ENCODE results near the gene PLSCR4.

PLSCR4 gene

DNA sequence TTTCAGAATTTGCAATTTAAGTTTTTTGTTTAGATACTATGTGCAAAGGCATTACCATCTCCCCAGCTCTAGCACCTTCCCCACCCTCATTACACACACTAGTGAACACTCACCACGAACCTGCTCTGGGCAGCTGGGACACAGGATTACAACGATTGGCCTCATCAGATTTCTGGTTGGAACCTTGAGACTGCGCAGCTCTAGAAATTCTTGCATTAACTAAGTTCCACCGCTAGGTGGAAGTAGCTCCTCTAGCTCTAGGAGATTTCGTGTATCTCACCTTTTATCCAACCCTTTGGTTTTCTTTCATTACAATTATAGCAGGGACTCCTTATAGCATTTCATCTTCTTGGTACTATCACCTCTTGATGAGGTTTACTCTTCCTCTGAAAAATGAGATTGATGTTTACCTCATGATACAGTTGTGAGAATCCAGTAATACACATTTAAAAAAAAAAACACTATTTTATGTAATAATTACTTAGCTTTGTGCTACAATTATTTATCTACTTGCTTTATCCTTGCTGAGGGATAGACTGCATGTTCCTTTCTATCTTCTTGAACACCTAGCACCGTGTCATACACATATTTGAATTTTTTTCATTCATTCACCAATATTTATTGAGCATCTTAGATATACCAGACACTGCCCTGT, 61.3 kb downstream of the PLSCR4 start:
- peak; percentile 42 for DNase-seq

DNA sequence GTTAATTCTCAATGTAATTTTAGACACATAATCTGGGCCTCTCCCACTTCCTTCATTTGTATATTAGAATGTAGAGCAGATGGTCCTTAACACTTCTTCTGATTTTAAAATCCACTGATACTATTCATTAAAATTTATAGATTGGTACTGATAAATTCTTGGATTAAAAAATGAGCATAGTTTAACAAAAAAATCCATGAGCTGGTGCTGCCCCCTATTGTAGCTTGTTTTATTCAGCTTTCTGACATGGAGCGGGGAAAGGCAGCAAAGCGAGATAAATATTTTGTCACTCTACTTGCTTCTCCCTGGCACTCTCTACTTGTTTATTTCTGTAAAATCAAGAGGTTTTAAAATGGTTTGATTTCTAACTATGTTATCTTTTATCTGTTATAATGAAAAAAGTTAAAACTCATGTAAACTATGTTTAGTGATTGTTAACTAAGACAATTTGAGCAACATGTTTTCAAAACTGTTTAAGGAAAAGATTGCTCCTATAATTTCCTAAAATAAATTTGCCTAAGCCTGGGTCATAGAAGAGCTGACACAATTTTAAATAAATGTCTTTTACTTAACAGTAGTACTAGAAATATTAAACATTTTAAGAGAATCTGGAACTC, 63.5 kb downstream of the PLSCR4 start:
- no peak for DNase-seq

DNA sequence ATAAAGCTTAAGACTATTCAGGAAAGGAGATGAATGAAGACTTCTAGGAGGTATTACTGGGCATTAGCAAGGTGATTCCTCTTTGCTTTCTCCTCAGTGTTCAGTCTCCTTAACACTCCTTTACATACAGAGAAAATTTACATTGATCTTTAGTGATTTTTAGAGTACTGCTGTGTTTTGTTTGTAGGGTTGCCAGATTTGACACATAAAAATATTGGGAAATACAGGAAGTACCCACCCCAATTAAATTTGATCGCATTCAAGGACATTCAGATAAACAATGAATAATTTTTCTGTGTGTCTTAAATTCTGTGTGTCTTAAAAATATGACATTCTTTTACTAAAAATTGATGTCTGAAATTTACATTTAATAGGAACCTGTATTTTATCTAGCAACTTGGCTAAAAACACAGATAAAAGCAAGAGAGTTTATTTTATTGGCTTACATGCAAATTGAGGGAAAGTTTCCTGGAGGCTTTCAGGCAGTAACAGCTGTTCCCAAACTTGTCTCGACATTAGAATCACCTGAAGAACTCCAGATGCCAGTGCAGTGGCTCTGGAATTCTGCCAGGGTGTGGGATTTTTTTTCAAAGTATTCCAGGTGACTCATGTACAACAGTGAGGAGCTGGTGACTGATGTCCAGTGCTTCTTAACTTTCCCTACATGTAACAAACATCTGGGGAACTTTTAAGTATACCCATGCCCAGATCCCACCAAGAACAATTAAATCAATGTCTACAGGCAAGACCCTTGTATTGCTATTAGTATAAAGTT, 66.5 kb downstream of the PLSCR4 start:
- DNase-seq: no peak

- no peak for DNase-seq
These were observed 69.7 kb downstream of the PLSCR4 start for GRCh38 chr3:146181216-146181615.

DNA sequence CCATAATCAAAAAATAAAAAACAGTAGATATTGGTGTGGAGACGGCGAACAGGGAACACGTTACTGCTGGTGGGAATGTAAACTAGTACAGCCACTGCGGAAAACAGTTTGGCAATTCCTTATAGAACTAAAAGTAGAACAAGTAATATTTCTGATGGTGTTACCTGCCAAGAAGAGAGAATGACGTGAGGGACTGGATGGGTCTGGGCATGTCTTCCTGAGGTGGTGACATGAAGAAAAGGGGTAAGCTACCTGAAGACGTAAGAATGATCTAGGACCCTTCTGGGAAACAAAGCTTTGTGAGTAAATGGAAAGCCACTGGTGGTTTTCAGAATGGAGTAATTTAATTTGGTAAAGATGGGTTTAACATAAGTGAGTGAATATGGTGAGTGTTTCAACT, 70.5 kb downstream of the PLSCR4 start:
- no peak for DNase-seq

GRCh38 chr3:146178006-146178689, 72.8 kb downstream of the PLSCR4 start:
- DNase-seq: no peak

- DNase-seq: no peak
These were observed 73.4 kb downstream of the PLSCR4 start for GRCh38 chr3:146177519-146177918.

DNA sequence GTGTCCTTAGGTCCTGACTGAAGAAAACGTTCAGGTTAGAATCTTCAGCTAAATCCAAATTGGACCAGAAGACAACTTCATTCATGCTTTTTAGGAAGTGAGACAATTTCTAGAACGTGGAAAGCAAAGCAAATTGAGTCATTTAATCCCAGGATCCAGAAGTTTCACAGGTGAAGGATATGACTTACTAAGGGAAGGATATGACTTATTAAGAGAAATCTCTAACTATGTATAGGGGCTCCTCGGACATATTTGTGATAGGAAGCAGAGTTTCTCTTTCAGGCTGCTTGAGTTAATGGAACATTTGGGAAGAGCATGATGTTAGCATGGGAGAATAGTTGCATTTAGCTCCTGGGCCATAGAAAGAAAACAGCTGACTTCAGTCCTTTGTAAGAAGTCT, 73.8 kb downstream of the PLSCR4 start:
- no peak for DNase-seq

DNA sequence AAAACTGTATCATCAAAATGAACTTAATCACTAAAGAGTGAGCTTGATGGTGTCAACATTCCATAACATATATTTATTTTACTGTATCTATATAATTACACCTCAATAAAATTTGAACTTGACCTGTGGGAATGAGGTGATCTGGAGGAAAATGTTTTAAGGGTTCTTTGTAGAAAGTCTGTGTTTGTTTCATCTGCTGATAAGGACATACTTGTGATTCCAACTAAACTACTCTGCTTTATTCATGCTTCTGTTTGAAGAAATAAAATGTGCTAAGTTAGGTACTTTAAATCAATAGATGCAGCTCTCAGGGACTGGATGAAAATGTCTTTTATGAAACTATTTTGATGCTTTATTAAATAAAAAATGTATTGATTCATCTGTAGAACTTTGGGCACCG, 78.3 kb downstream of the PLSCR4 start:
- no peak for DNase-seq

DNA sequence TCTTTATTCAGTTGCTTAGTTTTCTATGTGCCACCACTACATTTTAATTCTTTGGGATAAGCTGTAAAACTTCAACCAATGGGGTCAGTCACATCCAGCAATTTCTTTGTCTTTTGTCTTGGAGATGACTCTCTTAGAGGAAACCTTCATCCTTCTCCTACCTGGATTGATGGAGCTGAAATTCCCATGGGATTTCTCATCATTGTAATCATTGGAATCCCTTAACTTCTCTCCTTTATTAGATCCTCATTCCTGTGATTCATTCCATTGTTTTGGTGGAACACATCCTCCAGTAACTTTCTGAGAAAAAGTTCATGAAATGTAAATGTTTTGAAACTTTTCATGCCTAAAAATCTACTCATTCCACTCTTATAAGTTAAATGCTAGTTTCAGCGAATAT, 80.3 kb downstream of the PLSCR4 start:
- no peak for DNase-seq

GRCh38 chr3:146169891-146170290, 81.0 kb downstream of the PLSCR4 start:
- DNase-seq: no peak

- no peak for DNase-seq
These were observed 84.1 kb downstream of the PLSCR4 start for GRCh38 chr3:146166826-146167225.

DNA sequence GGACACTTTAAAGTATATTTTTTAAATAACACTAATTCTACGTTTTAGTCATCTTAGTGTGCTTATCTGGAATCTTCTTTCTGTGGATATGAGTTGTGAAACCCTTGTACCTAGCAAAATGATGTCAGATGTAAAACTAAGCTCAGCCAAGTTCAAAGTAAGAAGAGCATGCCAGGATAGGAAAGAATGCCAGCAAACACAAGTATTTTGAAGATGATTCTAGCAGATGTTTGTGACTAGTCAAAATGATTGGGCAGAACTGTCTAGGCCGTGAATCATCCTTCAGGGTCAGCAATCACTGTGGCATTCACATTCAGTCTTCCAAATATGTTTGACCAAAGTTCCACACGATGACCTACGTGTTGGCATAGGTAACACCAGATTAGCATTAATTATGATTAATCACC, 84.5 kb downstream of the PLSCR4 start:
- no peak for DNase-seq

GRCh38 chr3:146165877-146166276, 85.0 kb downstream of the PLSCR4 start:
- DNase-seq: no peak

- no peak for DNase-seq
These were observed 85.7 kb downstream of the PLSCR4 start for GRCh38 chr3:146164971-146165769.

DNA sequence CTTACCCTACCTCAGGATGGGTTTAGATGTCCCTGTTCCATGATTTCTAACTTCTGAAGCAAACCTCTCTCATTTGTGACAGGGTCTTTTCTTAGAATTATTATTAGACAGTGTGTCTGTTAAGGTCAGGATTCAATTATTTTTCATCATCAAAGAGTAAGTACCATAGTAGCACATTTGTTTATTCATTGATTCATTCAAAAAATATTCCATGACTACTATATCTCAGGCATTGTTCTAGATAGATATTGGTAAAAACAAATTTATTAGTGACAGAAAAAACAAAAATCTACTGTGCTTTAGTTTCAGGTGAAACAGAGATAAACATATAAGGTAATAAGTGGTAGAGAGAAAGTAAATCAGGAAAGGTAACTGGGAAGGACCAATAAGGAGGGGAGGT, 86.4 kb downstream of the PLSCR4 start:
- no peak for DNase-seq

DNA sequence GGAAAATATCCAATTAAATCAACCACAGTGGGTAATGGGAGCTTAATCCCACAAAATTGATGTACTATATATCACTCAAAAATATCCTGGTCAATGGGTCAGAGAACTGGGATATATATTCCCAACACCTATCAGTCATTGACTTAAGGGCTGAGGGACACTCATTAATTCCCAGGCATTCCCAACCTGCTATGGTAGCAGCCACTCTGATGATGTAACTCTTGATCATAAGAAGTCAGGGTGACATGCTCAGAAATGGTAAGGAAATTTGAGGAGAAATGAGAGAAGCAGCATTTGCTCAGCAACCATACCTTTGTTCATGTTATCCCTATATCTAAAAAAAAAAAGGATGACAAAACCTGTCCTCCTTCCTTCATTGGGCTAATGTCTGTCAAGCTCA, 86.8 kb downstream of the PLSCR4 start:
- no peak for DNase-seq

GRCh38 chr3:146163584-146163983, 87.3 kb downstream of the PLSCR4 start:
- no peak for DNase-seq

GRCh38 chr3:146162561-146162960, 88.3 kb downstream of the PLSCR4 start:
- no peak for DNase-seq

GRCh38 chr3:146161663-146162002, 89.3 kb downstream of the PLSCR4 start:
- no peak for DNase-seq

DNA sequence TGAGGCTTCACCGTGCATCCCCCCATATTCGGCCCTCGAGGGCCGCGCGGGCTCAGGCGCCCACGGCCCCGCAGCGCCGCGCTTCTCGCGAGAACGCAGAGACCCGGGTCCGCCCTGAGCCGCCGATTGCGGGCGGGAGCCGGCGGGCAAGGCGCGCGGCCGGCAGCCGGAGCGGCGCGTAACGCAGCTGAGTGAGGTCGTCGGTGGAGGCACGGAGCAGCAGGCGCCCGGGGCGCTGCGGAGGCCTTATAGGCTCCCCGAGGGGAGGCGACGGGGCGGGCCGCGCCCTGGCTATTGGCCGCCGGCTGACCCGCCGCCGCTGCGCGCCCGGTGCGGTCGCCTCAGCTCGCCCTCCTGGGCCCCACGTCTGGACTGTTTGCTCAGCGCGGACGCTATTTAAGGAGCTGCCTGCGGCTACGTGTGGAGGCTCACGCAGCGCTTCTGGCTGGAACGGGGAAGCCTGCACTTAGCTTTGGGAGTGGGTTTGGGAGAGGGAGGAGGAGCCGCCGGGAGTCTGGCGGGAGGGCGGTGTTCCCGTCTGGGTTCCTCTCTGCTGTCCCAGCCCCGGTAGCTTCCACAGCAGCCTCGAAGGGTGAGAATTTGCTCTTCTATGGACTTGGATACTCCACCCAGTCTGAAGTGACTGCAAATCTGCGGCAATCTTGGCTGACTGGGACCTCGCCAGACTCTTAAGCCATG, 89.8 kb downstream of the PLSCR4 start, which contains the start of gene PLOD2:
PLOD2 (minus strand) TSS at position 221 of the 699 bp plus-strand sequence; CDS start at position 26, 195 bp downstream.
- DNase-seq: no peak

DNA sequence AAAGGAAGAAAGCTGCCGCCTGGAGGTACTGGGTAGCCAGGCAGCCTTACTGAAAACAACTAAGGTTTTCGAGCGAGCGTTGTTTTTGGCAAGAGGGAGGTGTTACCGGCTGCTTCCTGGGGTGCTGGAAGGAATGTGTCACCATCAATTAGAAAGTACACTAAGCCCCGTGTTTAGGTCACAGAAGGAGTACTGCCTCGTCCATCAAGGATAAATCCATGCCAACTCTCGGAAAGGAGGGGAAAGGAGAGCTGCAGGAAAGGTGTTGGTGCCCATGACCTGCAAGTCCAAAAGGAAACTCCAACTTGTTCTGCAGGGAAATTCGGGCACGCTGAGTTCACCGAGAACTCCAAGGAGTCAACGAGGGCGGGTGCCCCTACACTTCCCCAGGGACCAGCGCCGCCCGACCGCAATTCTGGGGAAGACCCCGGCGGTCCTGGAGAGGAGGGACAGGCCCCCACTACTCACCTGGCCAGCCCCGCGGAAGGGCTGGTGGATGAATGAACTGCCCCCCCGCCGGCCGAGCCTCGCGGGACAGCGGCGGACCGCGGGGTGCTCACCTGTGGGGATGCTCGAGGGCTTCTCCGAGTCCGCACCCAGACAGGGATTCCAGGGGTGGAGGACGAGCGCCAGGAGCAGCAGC, 90.5 kb downstream of the PLSCR4 start:
- peak; percentile 38 for DNase-seq

Data from NCI-H1436 treated with DMSO at 0.1 percent for 48 hours (cell line).